PC-9 (cell line): ENCODE results near the gene PRKG1. TPM values are rescaled to one million over a fixed set of nuclear protein-coding genes. Genes with fewer than 3 reads are reported as not detected.

Experiments used
- BruUV-seq: library from RNA; stranded (reverse); fragments of 400-500 nt; replicated peaks from 2 replicates; lab custom pipeline; 2021; lab: Mats Ljungman, UMichigan
- CTCF ChIA-PET: fragments of 300-600 bp; sonication (Branson Sonifier 250); formaldehyde crosslinking; loops from one replicate; lab custom pipeline; 2022; ENCODE audit warnings: antibody characterized with exemption; lab: Charles Lee
- POLR2A ChIA-PET: fragments of 300-600 bp; sonication (Branson Sonifier 250); formaldehyde crosslinking; loops from one replicate; lab custom pipeline; 2022; ENCODE audit warnings: antibody characterized with exemption; ENCODE audit not compliant: unreplicated experiment; lab: Charles Lee
- DNase-seq, 2 experiments: peaks; one replicate each; pipeline versions ENCODE4 v3.0.0 to v3.0.0-alpha.2; 2015 to 2022; ENCODE audit warnings: mixed read lengths in 1 of 2
- H2AFZ ChIP-seq: fragments of 200-600 bp; sonication (generic); 2 replicates; pipeline ENCODE4 v1.8.1; 2017; ENCODE audit warnings: antibody characterized with exemption
- H3F3A ChIP-seq: fragments of 200-600 bp; sonication (generic); 2 replicates; pipeline ENCODE4 v1.8.1; 2017; ENCODE audit warnings: antibody characterized with exemption, mild to moderate bottlenecking, low read depth; ENCODE audit not compliant: insufficient read depth
- H3K27ac ChIP-seq: fragments of 200-600 bp; sonication (generic); 2 replicates; pipeline ENCODE4 v1.6.1; 2016; ENCODE audit warnings: mixed run types
- H3K27me3 ChIP-seq: fragments of 200-600 bp; sonication (generic); 2 replicates; pipeline ENCODE4 v1.6.1; 2016; ENCODE audit warnings: low read depth, mixed run types; ENCODE audit not compliant: insufficient read depth
- H3K36me3 ChIP-seq: fragments of 200-600 bp; sonication (generic); 2 replicates; pipeline ENCODE4 v1.6.1; 2016; ENCODE audit warnings: low read depth, mixed run types
- H3K4me1 ChIP-seq: fragments of 200-600 bp; sonication (generic); replicated peaks from 2 replicates; pipeline ENCODE4 v1.6.1; 2016; ENCODE audit warnings: mixed run types; ENCODE audit not compliant: insufficient read depth
- H3K4me2 ChIP-seq: fragments of 200-600 bp; sonication (generic); 2 replicates; pipeline ENCODE4 v1.6.1; 2017; ENCODE audit warnings: mixed run types
- H3K4me3 ChIP-seq: fragments of 200-600 bp; sonication (generic); 2 replicates; pipeline ENCODE4 v1.6.1; 2016; ENCODE audit warnings: mixed run types
- H3K79me2 ChIP-seq: fragments of 200-600 bp; sonication (generic); 2 replicates; pipeline ENCODE4 v1.6.1; 2017; ENCODE audit warnings: low read depth, mixed run types
- H3K9me2 ChIP-seq: fragments of 200-600 bp; sonication (generic); 2 replicates; pipeline ENCODE4 v1.8.1; 2017; ENCODE audit warnings: mild to moderate bottlenecking; ENCODE audit not compliant: insufficient read depth
- H3K9me3 ChIP-seq: fragments of 200-600 bp; sonication (generic); 2 replicates; pipeline ENCODE4 v1.8.1; 2016; ENCODE audit warnings: low read depth; ENCODE audit not compliant: insufficient read depth
- H4K20me1 ChIP-seq: fragments of 200-600 bp; sonication (generic); 2 replicates; pipeline ENCODE4 v1.8.1; 2017; ENCODE audit not compliant: insufficient read depth
- EZH2 ChIP-seq: fragments of 200-600 bp; sonication (generic); IDR thresholded peaks from 2 replicates; pipeline ENCODE4 v1.8.0; 2017; ENCODE audit warnings: antibody characterized with exemption, low read depth
- intact Hi-C: fragments of 100-400 bp; cut with micrococcal nuclease; formaldehyde crosslinking; loops from one replicate; pipeline ENCODE4 v1.10.0; 2022; ENCODE audit not compliant: unreplicated experiment
- total RNA-seq: library from RNA; stranded (reverse); gene quantifications from 2 replicates; pipeline ENCODE4 v1.2.3, GENCODE V29; 2021
- TF ChIP-seq, protein P1 (sequence below): fragments of 200-600 bp; sonication (generic); conservative IDR thresholded peaks from 2 replicates; pipeline ENCODE4 v1.6.1; 2017; ENCODE audit warnings: mixed run types, antibody characterized with exemption, mild to moderate bottlenecking, moderate library complexity

The PRKG1 gene
- total RNA-seq, 1 experiment from 2014 or later: 0.70 TPM

DNA sequence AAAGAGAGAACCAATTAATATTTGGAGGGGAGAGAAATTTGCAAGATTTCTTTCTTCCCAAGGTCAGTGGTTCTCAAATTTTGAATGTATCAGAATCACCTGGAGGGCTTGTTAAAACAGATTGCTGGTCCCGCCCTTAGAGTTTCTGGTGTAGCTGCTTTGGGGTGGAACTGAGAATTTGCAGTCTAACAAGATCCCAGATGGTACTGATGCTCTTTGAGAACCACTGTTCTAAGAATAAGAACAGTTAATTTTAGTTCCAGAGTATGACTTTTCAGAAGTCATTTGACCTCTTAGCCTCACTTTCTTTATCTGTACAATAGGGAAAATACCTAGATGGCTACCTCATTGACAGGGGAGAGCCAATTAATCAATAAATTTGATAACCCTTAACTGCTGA lies 161.6 kb downstream of the PRKG1 start:
- Histone ChIP-seq H3F3A (no peaks in the 10 kb centered on the region), H3K36me3 (no peaks in the 10 kb centered on the region), H3K4me3 (no peak overlapping the region), H3K27ac (no peak overlapping the region), H3K79me2 (no peaks in the 10 kb centered on the region), H3K9me3 (no peaks in the 10 kb centered on the region), H3K4me2 (no peak overlapping the region), H4K20me1 (no peaks in the 10 kb centered on the region), H3K27me3 (no peaks in the 10 kb centered on the region), H3K4me1 (no peaks in the 10 kb centered on the region), H3K9me2 (no peaks in the 10 kb centered on the region), H2AFZ (no peak overlapping the region)
- DNase-seq: no peak
- intact Hi-C loops: no loop called here
- BruUV-seq: no TSS peak
- TF ChIP-seq, protein P1, sequence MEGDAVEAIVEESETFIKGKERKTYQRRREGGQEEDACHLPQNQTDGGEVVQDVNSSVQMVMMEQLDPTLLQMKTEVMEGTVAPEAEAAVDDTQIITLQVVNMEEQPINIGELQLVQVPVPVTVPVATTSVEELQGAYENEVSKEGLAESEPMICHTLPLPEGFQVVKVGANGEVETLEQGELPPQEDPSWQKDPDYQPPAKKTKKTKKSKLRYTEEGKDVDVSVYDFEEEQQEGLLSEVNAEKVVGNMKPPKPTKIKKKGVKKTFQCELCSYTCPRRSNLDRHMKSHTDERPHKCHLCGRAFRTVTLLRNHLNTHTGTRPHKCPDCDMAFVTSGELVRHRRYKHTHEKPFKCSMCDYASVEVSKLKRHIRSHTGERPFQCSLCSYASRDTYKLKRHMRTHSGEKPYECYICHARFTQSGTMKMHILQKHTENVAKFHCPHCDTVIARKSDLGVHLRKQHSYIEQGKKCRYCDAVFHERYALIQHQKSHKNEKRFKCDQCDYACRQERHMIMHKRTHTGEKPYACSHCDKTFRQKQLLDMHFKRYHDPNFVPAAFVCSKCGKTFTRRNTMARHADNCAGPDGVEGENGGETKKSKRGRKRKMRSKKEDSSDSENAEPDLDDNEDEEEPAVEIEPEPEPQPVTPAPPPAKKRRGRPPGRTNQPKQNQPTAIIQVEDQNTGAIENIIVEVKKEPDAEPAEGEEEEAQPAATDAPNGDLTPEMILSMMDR: no peak
- no peak for TF ChIP-seq EZH2
- POLR2A ChIA-PET: no interaction called here
- CTCF ChIA-PET: no interaction called here

DNA sequence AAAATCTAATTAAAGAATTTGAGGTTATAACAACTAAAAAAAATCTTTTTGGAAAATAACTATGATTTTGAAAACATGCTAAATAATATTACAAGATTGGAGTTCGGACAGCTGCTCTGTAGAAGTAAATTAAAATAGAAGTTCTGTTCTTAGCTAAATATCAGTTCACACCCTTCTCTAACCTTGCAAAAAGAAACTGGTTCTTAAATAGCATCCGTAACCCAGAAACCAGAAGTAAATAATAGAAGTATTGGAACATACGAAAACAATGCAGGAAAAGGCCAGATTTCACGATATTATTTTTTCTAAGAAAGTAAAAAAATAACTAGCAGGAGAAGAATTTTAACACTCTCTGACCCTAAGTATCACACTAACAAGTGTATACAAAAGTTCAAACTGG lies 164.7 kb downstream of the PRKG1 start:
- ChIA-PET POLR2A (no interaction called here), CTCF (interaction anchor here (0.6 kb wide), 1 partner anchor 242 kb away, joined by 9 read pairs; no protein-coding TSS in a partner anchor)
- DNase-seq: no peak
- Histone ChIP-seq H3K27ac (no peak overlapping the region), H3K36me3 (no peaks in the 10 kb centered on the region), H3F3A (no peaks in the 10 kb centered on the region), H4K20me1 (no peaks in the 10 kb centered on the region), H3K4me3 (no peak overlapping the region), H3K9me3 (no peaks in the 10 kb centered on the region), H3K79me2 (no peaks in the 10 kb centered on the region), H2AFZ (no peak overlapping the region), H3K4me1 (no peaks in the 10 kb centered on the region), H3K9me2 (no peaks in the 10 kb centered on the region), H3K27me3 (no peaks in the 10 kb centered on the region), H3K4me2 (no peak overlapping the region)
- intact Hi-C loops: no loop called here
- TF ChIP-seq EZH2: no peak
- TF ChIP-seq, protein P1: no peak
- no TSS peak for BruUV-seq

DNA sequence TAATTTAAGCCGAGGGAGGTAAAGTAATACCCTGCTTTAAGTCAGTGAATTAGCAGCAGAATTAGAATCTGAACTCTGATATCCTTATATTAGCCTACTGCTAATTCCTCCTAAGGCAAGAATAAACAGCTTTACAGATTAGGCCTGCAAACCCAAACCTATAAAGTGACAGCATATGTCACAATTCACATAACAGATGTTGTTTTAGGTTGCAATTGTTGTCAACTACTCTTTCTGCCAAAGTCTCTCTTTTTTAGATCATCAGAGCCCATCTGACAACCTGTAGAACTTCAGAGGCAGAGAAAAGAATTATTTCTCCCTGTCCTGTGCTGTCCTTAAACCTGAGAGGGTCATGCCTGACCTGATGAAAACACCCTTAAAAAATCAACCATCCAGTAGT lies 167.2 kb downstream of the PRKG1 start:
- ChIA-PET POLR2A (no interaction called here), CTCF (no interaction called here)
- Histone ChIP-seq H3K36me3 (no peaks in the 10 kb centered on the region), H3K4me1 (no peaks in the 10 kb centered on the region), H3K9me3 (no peaks in the 10 kb centered on the region), H2AFZ (no peak overlapping the region), H3F3A (no peaks in the 10 kb centered on the region), H3K27me3 (no peaks in the 10 kb centered on the region), H3K27ac (no peak overlapping the region), H3K9me2 (no peaks in the 10 kb centered on the region), H3K4me3 (no peak overlapping the region), H3K4me2 (no peak overlapping the region), H4K20me1 (no peaks in the 10 kb centered on the region), H3K79me2 (no peaks in the 10 kb centered on the region)
- no peak for TF ChIP-seq EZH2
- TF ChIP-seq, protein P1: no peak
- intact Hi-C loops: no loop called here
- no TSS peak for BruUV-seq
- DNase-seq: no peak
